Spinal cord (tissue), 10 donors: ENCODE measurements around the gene ZNF860. TPM values are rescaled to one million over a fixed set of nuclear protein-coding genes. Genes with fewer than 3 reads are reported as not detected.

Source experiments
- DNase-seq, 6 donors: peaks; one replicate each; pipeline versions ENCODE4 v3.0.0 to v3.0.0-alpha.2; 2013 to 2015; ENCODE audit warnings: low spot score in 6 of 6, low read depth in 4 of 6
- H3K27ac ChIP-seq: one replicate; pipeline ENCODE4 v1.5.1; 2013; ENCODE audit warnings: low read depth, low read length, control low read depth
- H3K27me3 ChIP-seq: one replicate; pipeline ENCODE4 v1.6.1; 2013; ENCODE audit warnings: low read length; ENCODE audit not compliant: control insufficient read depth, insufficient read depth
- H3K36me3 ChIP-seq: one replicate; pipeline ENCODE4 v1.6.1; 2013; ENCODE audit warnings: low read length; ENCODE audit not compliant: control insufficient read depth, insufficient read depth
- H3K4me1 ChIP-seq: one replicate; pipeline ENCODE4 v1.6.1; 2013; ENCODE audit warnings: low read length; ENCODE audit not compliant: control insufficient read depth, insufficient read depth
- H3K4me3 ChIP-seq: one replicate; pipeline ENCODE4 v1.5.1; 2013; ENCODE audit warnings: low read depth, low read length, control low read depth
- H3K9me3 ChIP-seq: one replicate; pipeline ENCODE4 v1.6.1; 2013; ENCODE audit warnings: low read length; ENCODE audit not compliant: control insufficient read depth, insufficient read depth
- WGBS: methylation state at CpG from one replicate; pipeline ENCODE4 v1.1.5; 2013; ENCODE audit warnings: missing lambda C conversion rate; ENCODE audit not compliant: insufficient coverage; 5-methylcytosine and 5-hydroxymethylcytosine counted together
- polyA plus RNA-seq, 2 donors: library from polyadenylated mRNA; unstranded; fragments of 120-200 nt; gene quantifications; one replicate each; pipeline ENCODE4 v1.2.1, GENCODE V29; 2013; ENCODE audit not compliant: insufficient read length in 2 of 2
- small RNA-seq: library from RNA; depleted of rRNA; stranded (forward); fragments of <200 nt; gene quantifications from one replicate; pipeline ENCODE3, GENCODE V24; 2014; ENCODE audit warnings: low replicate concordance
- total RNA-seq, 2 donors: library from RNA; depleted of rRNA in 1 of 2; stranded (reverse); fragments of 120-200 nt in 1 of 2; fragments of >200 nt in 1 of 2; gene quantifications; one replicate each; pipeline versions ENCODE4 v1.2.3 to v1.2.4, GENCODE V29; 2013 to 2014
- donor health status: healthy.

ZNF860 gene
- total and polyA plus RNA-seq, 4 donors: 1.0 to 2.7 (median 1.7) TPM

- Histone ChIP-seq H3K36me3 (no peaks in the 10 kb centered on the region), H3K27ac (no peak overlapping the region), H3K9me3 (no peaks in the 10 kb centered on the region), H3K4me3 (no peak overlapping the region), H3K27me3 (no peaks in the 10 kb centered on the region), H3K4me1 (no peaks in the 10 kb centered on the region)
- no peak for DNase-seq
- no CpG with 5 or more reads among the region's 2 CpGs for WGBS
Measured at GRCh38 chr3:32022947-32023346, 41.4 kb downstream of the ZNF860 start.

- DNase-seq: no peak
- Histone ChIP-seq H3K36me3 (no peaks in the 10 kb centered on the region), H3K9me3 (no peaks in the 10 kb centered on the region), H3K27ac (no peak overlapping the region), H3K4me1 (no peaks in the 10 kb centered on the region), H3K4me3 (no peak overlapping the region), H3K27me3 (no peaks in the 10 kb centered on the region)
- 83% methylated on average over 5 of the region's 6 CpGs for WGBS
Measured at GRCh38 chr3:32026593-32026992, 45.0 kb downstream of the ZNF860 start.

GRCh38 chr3:32037932-32038267, 56.4 kb downstream of the ZNF860 start:
- H3K9me3 ChIP-seq: no peaks in the 10 kb centered on the region
- H3K27me3 ChIP-seq: no peaks in the 10 kb centered on the region
- H3K4me1 ChIP-seq: no peaks in the 10 kb centered on the region
- no peaks in the 10 kb centered on the region for H3K36me3 ChIP-seq
- 100% methylated on average over 1 of the region's 3 CpGs for WGBS
- no peak for DNase-seq
- H3K4me3 ChIP-seq: no peak overlapping the region
- H3K27ac ChIP-seq: no peak overlapping the region

GRCh38 chr3:32041316-32041715, 59.8 kb downstream of the ZNF860 start:
- no peaks in the 10 kb centered on the region for H3K36me3 ChIP-seq

More at GRCh38 chr3:32041316-32041715, 59.8 kb downstream of the ZNF860 start:
- DNase-seq: no peak
- Histone ChIP-seq H3K4me3 (no peak overlapping the region), H3K9me3 (no peaks in the 10 kb centered on the region), H3K4me1 (no peaks in the 10 kb centered on the region), H3K27ac (no peak overlapping the region), H3K27me3 (no peaks in the 10 kb centered on the region)
- WGBS: 92% methylated on average over 3 of the region's 4 CpGs

Small RNA genes lying within 50 kb of the gene (small RNA-seq; reads per million reads assigned to genes)
- gene RF00402: not detected

Other genes starting within 250 kb of the ZNF860 start
- gene OSBPL10, start 488 bp upstream of the ZNF860 start, total RNA-seq: 10 to 100 TPM in 1 of 2 donors, 1 to 10 TPM in 1; 6.2 to 10.5 TPM
- gene OSBPL10, start 488 bp upstream of the ZNF860 start, polyA plus RNA-seq: 1 to 10 TPM; 6.5 to 7.8 TPM
- gene GPD1L, start 124.9 kb downstream of the ZNF860 start, total RNA-seq: 10 to 100 TPM; 41.8 to 73.1 TPM
- 10 to 100 TPM; 40.0 to 43.9 TPM for gene GPD1L, start 124.9 kb downstream of the ZNF860 start, polyA plus RNA-seq